ENCODE measurements around the gene PGC.

- TF ChIP-seq CTCF (IDR thresholded peaks at IDR 0.05; ENCODE audit: low read depth, low read length) (no peak), POLR2A (IDR thresholded peaks at IDR 0.05; ENCODE audit: extremely low read depth, insufficient read length) (no peak), MYC (IDR thresholded peaks at IDR 0.05; ENCODE audit: low read depth, low read length) (no peak), MAX (IDR thresholded peaks at IDR 0.05; ENCODE audit: low read depth, low read length) (no peak)
These were observed 44.3 kb downstream of the PGC start for GRCh38 chr6:41702771-41703494.
